HG02884 (cell line): Measurements from ENCODE around the gene DISC1.

ENCODE experiments used
- ATAC-seq: cut with Tn5 transposase; IDR thresholded peaks from one replicate; pipeline ENCODE4 v1.9.1; 2021; ENCODE audit warnings: mild to moderate bottlenecking, moderate library complexity; ENCODE audit not compliant: unreplicated experiment

DISC1 gene

GRCh38 chr1:231919886-231920285 is 293.3 kb downstream of the DISC1 start:
- no peak for ATAC-seq

- no peak for ATAC-seq
These were observed 295.2 kb downstream of the DISC1 start for GRCh38 chr1:231921646-231922345.

DNA sequence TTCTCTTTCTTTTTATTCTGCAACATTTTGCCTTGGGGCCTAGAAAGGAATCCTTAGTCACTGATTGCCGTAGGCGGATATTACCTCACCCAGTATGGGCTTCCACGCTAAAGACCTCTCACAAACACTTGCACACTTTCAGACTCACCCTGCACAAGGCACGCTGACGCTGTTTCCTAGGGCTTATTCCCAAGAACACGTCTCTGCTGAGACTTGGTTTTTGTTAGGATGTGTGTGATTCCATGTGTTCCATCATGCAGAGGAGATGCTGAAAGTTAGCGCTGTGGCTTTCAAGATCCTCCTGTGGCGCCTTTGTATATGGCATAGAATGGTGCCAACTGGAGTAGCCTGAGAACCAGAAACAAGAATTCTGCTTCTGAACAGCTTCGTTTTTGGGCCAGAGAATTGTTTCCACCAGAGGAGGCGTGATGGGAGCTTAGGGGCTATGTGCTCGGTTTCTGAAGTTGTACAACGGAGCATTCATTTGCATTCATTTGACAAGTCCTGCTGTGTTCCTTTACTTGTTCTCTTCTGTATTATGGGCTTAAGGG is 297.0 kb downstream of the DISC1 start:
- no peak for ATAC-seq

- no peak for ATAC-seq
These were observed 297.6 kb downstream of the DISC1 start for GRCh38 chr1:231924180-231924579.

DNA sequence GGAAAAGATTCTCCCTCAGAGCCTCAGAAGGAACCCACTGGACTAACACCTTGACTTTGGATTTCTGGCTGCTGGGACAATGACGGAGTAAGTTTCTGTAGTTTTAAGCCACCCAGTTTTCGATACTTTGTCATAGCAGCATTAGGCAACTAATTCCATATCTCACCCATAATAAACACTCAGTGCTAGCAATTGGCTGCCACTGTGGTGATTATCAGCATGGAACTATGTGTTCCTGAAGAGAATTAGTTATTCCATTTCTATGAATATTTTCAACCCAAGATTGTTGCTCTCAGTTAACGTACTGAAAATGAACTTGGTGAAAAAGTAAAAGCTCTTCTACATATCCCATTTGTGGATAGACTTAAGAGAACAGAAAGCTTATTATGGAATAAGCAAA is 299.3 kb downstream of the DISC1 start:
- no peak for ATAC-seq

DNA sequence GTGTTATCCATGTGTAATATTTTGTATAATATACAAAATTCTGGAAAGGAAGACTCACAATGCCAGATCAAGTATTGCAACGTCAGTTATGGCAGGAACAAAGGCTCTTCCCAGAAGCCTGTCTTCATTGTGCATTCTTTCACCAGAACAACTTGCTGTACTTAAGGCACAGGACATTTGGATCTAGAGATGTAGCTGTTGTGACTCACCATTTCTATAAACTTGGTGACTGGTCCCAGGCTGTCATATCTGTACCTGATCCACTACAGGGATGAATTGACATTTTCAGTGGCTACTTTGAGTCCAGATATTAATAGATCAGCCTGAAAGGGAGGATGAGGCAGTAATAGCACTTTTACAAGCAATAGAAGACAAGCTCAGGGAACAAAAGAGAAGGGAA is 299.8 kb downstream of the DISC1 start:
- ATAC-seq, result no peak

GRCh38 chr1:231926933-231927332 is 300.3 kb downstream of the DISC1 start:
- ATAC-seq, result no peak

DNA sequence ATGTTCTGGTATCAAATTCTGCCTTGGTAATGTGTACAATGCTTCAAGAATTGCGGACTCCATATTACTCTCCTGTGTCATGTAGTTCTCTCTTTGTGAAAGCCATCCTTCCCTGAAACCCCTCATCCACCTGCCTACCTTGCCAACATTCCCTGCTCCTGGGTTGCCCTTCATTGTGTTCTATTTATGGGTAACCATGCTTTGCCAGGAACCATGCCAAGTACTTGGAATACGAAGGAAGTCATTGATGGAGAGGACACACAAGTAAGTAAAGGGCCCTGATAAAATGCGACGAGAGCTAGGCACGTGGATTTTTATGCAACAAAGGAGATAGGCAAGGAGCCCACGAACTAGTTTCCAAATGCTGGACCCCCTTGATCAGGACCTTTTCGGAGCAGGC is 300.8 kb downstream of the DISC1 start:
- no peak for ATAC-seq

- ATAC-seq, result no peak
These were observed 302.7 kb downstream of the DISC1 start for GRCh38 chr1:231929311-231929710.

- ATAC-seq, result no peak
These were observed 303.8 kb downstream of the DISC1 start for GRCh38 chr1:231930257-231930947.

GRCh38 chr1:231931146-231931545 is 304.6 kb downstream of the DISC1 start:
- no peak for ATAC-seq

DNA sequence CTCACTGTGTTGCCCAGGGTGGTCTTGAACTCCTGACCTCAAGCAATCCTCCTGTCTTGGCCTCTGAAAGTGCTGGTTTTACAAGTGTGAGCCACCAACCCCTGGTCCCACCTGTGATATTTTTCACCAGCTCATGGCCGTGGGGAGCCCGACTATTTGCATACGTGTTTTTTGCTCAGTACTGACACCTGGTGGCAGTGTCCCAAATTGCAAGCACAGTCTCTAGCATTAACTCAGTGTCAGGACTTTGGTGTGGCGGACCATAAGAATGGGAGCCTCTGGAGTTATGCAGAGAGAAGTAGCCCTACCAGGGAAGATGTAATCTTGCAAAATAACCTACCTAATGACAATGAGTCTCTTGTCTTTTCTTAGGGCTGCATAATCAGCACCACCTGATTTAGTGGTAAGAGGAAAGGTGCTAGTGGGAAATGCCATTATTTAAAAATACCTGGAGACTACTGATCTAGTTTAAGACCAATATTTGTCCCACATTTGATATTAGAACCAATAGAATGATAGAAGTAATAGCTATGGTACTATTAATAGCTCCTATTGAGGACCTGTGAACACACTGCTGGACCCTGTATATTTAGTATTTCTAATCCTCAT is 305.4 kb downstream of the DISC1 start:
- no peak for ATAC-seq

GRCh38 chr1:231933711-231934626 is 307.4 kb downstream of the DISC1 start:
- ATAC-seq, result no peak

GRCh38 chr1:231934797-231935196 is 308.2 kb downstream of the DISC1 start:
- ATAC-seq, result no peak

GRCh38 chr1:231935856-231936255 is 309.3 kb downstream of the DISC1 start:
- no peak for ATAC-seq

- ATAC-seq, result no peak
These were observed 310.6 kb downstream of the DISC1 start for GRCh38 chr1:231936983-231937775.

DNA sequence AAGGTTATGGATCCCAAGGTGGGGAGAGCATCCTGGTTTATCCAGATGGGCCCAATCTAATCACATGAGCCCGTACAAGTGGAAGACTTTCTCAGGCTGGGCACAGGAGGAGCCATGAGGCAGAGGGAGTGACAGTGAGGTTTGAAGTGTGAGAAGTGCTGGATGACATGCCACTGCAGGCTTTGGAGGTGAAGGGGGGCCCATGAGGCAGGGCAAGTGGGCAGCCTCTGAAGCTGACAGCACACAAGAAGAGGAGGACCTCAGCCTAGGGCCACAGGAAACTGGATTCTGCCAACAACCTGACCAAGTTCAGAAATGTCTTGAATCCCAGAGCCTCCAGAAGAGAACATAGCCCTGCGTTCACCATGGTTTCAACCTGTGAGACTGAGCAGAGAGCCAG is 311.6 kb downstream of the DISC1 start:
- no peak for ATAC-seq

DNA sequence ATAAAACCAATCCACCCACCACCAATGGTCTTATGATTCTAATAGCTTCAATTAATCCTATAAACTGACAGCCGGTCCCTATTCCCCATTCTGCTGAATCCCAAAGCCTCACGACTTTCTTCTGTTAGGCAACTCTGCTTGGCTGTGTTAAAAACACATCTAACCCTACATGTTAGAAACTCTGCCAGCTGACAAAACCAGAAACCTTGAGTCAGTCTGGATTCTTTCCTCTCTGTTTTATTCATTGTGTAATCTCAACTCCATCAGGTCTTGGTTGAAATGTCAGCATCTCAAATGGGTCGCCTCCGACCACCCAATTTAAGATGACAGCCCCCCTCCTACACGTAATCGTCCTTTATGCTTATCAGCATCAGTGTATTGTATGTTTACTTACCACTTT is 312.1 kb downstream of the DISC1 start:
- ATAC-seq, result no peak

GRCh38 chr1:231939118-231939517 is 312.5 kb downstream of the DISC1 start:
- no peak for ATAC-seq

DNA sequence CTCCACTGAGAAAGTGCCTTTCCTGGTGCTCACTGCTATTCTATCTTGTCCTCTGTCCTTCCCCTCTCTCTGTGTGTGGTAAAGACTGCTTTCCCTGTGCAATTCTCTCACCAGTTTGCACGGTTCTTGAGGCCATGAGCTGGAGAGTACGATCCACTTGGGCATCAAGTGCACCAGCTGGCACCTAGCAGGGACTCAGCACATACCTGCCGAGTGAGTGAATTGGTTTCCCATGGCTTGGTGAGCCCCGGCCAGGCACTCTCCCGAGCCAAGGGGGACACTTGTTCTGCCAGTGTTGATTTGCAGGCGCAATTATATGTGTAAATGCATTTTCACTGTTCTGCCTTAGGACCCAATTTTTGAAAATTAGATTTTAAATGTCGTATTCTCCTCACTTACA is 313.5 kb downstream of the DISC1 start:
- no peak for ATAC-seq
